ENCODE data around the gene HLX.

The HLX gene

DNA sequence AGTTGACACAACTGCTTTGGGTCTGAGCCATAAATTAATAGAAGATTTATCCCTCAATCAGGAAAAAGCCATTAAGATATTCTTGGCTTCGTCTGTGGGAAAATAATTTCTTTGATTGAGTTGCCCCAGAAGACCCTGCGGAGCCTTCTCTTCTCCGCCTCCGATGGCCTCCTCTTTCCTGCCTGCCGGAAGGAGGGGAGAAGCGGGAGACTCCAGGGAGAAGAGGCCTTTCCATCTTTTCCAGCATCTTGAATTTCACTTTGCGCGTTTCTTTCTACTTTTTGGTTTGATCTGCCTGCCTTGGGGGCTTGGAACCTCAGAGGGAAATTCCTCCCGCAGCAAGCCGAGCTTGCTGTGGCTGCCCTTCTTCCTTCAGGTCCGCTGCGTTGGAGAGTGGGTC, 16.8 kb downstream of the HLX start:
- no peak for DNase-seq (ENCODE audit: low read depth)

GRCh38 chr1:220900842-220901241, 21.6 kb downstream of the HLX start:
- DNase-seq (ENCODE audit: low read depth): no peak

- DNase-seq (ENCODE audit: low read depth): no peak
These were observed 22.6 kb downstream of the HLX start for GRCh38 chr1:220901881-220902280.

DNA sequence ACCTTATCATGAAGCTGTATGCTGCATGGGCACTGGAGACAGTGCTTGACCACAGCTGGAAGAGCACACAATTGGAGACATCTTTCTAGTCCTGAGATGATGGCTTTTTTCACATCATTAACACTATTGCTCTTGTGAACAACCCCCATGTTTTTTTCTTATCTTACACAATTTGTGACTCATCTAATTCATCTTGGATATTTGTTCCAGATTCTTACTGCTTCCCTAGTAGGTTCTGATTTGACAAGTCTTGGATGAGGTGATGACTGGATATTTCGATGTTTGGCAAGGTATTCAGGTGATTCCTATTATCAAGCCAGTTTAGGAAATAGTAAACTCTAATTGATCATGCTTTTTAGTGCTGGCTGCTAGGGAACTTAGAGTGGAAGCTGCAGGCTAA, 23.7 kb downstream of the HLX start:
- DNase-seq (ENCODE audit: low read depth): no peak

- DNase-seq (ENCODE audit: low read depth): no peak
These were observed 25.6 kb downstream of the HLX start for GRCh38 chr1:220904876-220905275.

DNA sequence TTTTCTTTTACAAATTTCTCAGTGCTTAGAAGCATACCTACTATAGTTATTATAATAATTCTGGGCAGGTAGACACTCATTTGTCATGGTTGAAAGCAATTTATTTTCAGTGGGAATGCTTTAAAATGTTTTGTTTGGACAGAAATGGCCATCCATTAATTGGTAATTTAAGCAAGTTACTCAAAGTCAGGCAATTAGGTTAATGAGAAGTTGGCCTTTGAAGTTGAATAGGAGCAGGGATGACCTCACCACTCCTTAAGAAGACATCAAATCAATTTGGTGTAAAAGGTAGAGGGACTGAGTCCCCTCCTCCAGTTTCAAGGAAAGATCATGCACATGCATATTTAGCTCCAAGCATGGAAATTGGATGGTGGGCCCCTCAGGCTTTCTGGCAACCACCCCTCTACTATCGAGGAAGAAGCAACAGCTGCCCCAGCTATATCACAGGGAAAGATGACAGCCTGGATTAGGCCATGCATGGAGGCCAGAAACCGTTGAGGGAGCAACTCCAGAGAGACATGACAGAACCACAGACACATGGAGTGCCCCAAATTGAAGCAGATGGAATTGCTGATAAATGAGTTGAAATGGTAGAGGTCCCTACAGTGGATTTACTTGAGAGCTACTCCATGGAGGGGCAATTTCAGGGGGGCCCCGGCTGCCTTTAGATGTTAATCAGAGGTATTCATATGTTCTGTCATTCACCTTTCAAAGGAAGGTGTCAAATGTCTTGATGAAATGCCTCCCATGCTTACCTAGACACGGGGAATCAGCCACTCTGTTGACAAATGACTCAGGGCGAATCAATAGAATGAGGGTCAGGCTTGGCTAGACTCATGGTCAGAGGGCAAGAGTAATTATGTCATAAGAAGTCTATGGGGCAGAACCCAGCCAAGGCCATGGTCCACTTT, 26.7 kb downstream of the HLX start:
- no peak for DNase-seq (ENCODE audit: low read depth)

GRCh38 chr1:220906561-220907334, 27.5 kb downstream of the HLX start:
- no peak for DNase-seq (ENCODE audit: low read depth)

- DNase-seq (ENCODE audit: low read depth): peak; percentile 51
These were observed 29.5 kb downstream of the HLX start for GRCh38 chr1:220908757-220909156.

DNA sequence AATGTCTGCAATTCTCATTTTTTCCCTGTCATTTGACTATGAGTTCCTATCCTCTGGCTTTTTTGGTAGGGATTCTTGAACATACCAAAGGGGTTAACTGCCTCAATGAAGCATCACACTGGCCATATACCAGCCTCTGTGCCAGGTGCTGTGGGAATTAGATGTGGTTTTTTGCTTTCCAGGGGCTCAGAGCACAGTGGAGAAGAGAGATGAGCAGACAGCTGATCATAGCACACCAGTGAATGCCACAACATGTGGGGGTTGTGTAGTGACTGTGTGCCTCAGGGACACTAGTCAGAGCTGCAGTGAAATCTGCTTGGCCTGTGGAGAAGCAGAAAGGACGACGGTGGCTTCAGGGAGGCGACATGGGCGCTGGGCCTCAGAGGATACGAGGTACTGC, 30.8 kb downstream of the HLX start:
- no peak for DNase-seq (ENCODE audit: low read depth)

- DNase-seq (ENCODE audit: low read depth): no peak
These were observed 35.3 kb downstream of the HLX start for GRCh38 chr1:220914283-220915116.

DNA sequence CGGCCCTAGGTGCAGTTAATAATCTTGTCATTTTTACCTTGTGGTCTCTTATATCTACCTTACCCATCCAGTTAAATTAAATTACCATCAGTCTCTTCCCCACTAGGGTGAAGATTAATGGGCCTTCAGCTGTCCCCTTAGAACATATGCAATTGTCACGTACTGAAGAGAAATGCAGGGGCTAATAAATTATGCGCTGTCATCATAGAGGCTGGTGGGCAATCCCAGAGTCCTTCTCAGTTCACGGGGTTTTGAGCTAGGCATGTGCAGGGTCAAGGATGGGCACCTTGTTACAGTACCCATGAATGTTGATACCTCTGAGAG, 35.8 kb downstream of the HLX start:
- no peak for DNase-seq (ENCODE audit: low read depth)

GRCh38 chr1:220915954-220916353, 36.7 kb downstream of the HLX start:
- no peak for DNase-seq (ENCODE audit: low read depth)

DNA sequence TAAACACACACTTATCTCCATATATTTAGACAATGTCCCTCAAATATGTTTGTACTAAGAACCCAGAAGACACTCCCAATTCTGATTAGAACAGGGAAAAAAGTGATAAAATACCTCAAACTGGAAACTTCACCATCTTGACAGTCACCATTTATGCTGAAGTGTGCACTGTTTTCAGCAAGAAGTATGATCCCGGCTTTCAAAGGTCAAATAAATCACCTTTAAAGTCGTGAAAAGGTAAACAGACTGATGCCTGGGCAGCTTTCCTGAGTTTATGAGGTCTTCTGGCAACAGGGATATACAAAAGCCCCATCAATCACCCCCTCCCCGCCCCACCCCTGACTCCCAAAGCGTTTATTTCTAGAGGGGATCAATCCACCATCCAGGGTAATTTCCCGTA, 37.9 kb downstream of the HLX start:
- DNase-seq (ENCODE audit: low read depth): no peak

GRCh38 chr1:220917535-220918209, 38.4 kb downstream of the HLX start:
- DNase-seq (ENCODE audit: low read depth): no peak

- DNase-seq (ENCODE audit: low read depth): no peak
These were observed 39.2 kb downstream of the HLX start for GRCh38 chr1:220918285-220918951.

DNA sequence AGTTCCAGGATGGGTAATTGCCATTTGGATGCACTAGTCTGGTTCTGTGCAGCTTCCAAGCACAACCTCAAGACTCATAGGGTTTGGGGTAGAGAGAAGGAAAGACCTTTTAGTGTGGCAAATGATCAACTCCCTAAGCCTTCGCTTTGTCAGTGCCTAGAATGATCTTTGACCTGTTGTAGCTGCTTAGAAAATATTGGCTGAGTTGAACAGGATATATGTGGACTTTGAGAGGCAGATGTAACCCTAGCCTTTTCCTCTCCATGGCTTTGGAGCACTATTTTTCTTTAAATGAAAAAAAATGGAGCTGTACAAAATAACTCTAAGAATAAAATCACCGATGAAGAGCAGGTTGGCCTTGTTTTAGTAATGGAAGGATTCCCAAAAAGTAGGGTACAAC, 41.7 kb downstream of the HLX start:
- DNase-seq (ENCODE audit: low read depth): no peak

DNA sequence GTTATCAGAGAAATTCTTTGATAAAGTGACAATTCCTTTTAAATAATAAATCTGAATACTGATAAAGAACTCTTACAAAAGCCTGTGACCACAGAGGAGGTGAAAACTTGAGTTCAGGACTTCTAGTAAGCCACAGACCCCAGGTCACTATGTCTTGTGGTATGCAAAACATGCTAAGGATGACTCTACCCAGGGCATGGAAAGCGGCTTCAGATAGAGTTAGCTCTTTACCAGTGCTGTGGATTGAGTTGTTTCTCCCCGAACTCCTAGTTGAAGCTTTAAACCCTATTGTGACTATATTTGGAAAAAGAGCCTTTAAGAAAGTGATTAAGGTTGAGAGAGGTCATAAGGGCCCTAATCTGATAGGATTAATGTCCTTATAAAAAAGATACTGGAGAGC, 42.3 kb downstream of the HLX start:
- DNase-seq (ENCODE audit: low read depth): no peak

GRCh38 chr1:220921971-220922635, 42.9 kb downstream of the HLX start:
- no peak for DNase-seq (ENCODE audit: low read depth)

- no peak for DNase-seq (ENCODE audit: low read depth)
These were observed 43.7 kb downstream of the HLX start for GRCh38 chr1:220922951-220923350.

DNA sequence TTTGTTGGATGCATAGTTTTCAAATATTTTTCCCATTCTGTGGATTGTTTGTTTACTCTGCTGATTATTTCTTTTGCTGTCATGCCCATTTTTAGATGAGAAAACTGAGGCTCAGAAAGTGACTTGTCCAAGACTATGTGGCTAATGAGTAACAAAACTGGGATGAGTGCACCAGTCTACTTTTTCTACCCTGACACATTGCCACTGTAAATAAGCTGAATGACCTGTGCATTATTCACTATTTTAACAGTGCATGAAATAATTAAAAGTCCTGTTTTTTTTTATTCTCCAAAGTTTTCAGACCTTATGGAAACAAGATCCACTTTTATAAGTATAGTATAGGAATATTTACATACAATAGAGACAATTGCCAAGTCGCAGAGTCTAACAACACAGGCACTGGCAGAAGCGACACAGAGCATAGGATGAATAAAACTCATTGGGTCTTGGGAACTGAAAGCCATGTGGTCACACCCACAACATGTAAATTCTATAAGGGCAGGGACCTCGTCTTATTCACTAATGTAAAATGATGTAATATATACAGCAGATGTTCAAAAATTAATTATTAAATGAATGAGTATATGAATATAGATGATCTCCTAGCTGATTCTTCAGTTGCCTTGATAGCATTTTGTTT, 45.2 kb downstream of the HLX start:
- no peak for DNase-seq (ENCODE audit: low read depth)
